GM19035 (cell line): ENCODE data around the gene RGL1.
"Not testable (repeated sequence)": the region's sequence is repeated elsewhere in the genome, so short reads cannot be mapped to it uniquely, and the experiment has no call there.

Source experiments
- ATAC-seq: cut with Tn5 transposase; IDR thresholded peaks from one replicate; pipeline ENCODE4 v1.9.1; 2021; ENCODE audit not compliant: unreplicated experiment

Gene RGL1

GRCh38 chr1:183804916-183805841 is at the start of gene RGL1:
RGL1 (plus strand) TSS chr1:183805120; CDS start chr1:183805298, 178 bp downstream.
- peak; percentile 55 for ATAC-seq

- ATAC-seq, result no peak
These were observed 48.6 kb upstream of the RGL1 start for GRCh38 chr1:183756326-183756725.

- no peak for ATAC-seq
These were observed 47.9 kb upstream of the RGL1 start for GRCh38 chr1:183757061-183757460.

- ATAC-seq, result no peak
These were observed 46.0 kb upstream of the RGL1 start for GRCh38 chr1:183758913-183759312.

- ATAC-seq, result no peak
These were observed 44.3 kb upstream of the RGL1 start for GRCh38 chr1:183760661-183761060.

- ATAC-seq, result no peak
These were observed 43.0 kb upstream of the RGL1 start for GRCh38 chr1:183761871-183762270.

- not testable (repeated sequence) for ATAC-seq
These were observed 42.1 kb upstream of the RGL1 start for GRCh38 chr1:183762856-183763255.

- no peak for ATAC-seq
These were observed 39.9 kb upstream of the RGL1 start for GRCh38 chr1:183764981-183765380.

- ATAC-seq, result no peak
These were observed 34.7 kb upstream of the RGL1 start for GRCh38 chr1:183769956-183770815.

- no peak for ATAC-seq
These were observed 34.1 kb upstream of the RGL1 start for GRCh38 chr1:183770816-183771128.

GRCh38 chr1:183773482-183774274 is 31.2 kb upstream of the RGL1 start:
- no peak for ATAC-seq

GRCh38 chr1:183774938-183775337 is 30.0 kb upstream of the RGL1 start:
- no peak for ATAC-seq

GRCh38 chr1:183776731-183777130 is 28.2 kb upstream of the RGL1 start:
- no peak for ATAC-seq

- no peak for ATAC-seq
These were observed 27.6 kb upstream of the RGL1 start for GRCh38 chr1:183777328-183777727.

GRCh38 chr1:183778045-183778444 is 26.9 kb upstream of the RGL1 start:
- no peak for ATAC-seq

GRCh38 chr1:183778568-183779433 is 26.1 kb upstream of the RGL1 start:
- no peak for ATAC-seq

GRCh38 chr1:183780159-183780558 is 24.8 kb upstream of the RGL1 start:
- no peak for ATAC-seq

- no peak for ATAC-seq
These were observed 24.2 kb upstream of the RGL1 start for GRCh38 chr1:183780757-183781156.

GRCh38 chr1:183783342-183783741 is 21.6 kb upstream of the RGL1 start:
- ATAC-seq, result no peak
